ENCODE measurements around the gene ATP10B.

Gene ATP10B

DNA sequence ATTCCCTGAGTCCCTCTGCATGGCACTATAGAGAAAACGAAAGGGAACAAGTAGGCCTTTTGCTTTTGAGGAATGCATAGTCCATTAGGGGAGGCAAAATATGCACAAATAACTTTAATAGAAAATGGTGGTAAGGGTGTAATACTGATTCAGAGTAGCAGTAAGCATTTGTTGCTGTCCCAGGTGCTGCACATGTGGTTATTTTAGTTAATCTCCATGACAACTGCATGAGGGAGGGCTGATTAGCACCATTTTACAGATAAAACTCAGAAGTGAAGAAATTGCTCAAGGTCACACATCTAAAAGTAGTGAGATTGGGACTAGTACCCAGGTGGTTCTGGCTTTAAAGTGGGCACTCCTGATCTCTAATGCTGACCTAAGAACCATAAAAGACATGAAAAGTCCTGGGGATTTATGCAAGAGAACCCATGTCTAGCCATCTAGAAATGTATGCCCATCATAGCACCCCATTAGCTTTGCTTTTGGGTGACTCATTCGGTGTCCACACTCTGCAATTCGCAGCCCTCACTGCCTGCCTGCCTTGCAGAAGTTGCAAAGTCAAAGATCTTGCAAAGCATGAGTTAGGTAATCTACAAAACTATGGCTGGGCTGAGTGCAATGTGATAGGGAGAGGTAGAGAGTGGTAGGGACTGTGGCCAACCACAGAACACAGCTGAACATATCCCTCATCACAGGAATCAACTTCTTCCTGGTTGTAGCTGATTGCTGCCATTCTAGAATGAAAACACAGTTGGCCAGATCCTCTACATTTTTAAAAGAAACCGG, 235.1 kb downstream of the ATP10B start:
- no peak for FAIRE-seq
- no peak for DNase-seq (ENCODE audit: insufficient read length)
- TF ChIP-seq POLR2A (IDR thresholded peaks at IDR 0.05; ENCODE audit: low read depth, low read length): no peak
- no peak for TF ChIP-seq TAF1 (IDR thresholded peaks at IDR 0.05; ENCODE audit: borderline replicate concordance, low read depth, low read length)
- no peak for TF ChIP-seq POLR2AphosphoS5 (IDR thresholded peaks at IDR 0.05; ENCODE audit: low read depth, low read length)

DNA sequence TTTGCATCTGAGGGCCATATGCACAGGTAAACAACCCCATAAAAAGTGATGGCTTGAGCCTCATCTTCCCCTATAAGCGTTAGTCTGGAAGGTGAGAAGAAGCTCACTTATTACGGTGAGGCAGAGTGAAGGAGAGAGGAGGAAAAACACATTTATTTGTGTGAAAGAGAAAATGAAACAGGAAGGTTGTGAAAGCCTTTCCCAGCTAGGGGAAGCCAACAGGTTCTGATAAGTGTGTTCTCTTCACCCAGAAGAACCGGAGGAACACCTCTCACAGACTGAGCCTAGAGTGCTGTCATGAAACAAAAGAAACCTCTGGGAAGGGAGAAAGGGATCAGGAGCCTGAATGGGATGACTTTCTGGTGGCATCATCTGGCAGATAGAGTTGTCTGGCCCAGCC, 237.9 kb downstream of the ATP10B start:
- DNase-seq (ENCODE audit: insufficient read length) (no peak), FAIRE-seq (no peak)
- TF ChIP-seq TAF1 (IDR thresholded peaks at IDR 0.05; ENCODE audit: borderline replicate concordance, low read depth, low read length): no peak
- no peak for TF ChIP-seq POLR2AphosphoS5 (IDR thresholded peaks at IDR 0.05; ENCODE audit: low read depth, low read length)
- no peak for TF ChIP-seq POLR2A (IDR thresholded peaks at IDR 0.05; ENCODE audit: low read depth, low read length)

DNA sequence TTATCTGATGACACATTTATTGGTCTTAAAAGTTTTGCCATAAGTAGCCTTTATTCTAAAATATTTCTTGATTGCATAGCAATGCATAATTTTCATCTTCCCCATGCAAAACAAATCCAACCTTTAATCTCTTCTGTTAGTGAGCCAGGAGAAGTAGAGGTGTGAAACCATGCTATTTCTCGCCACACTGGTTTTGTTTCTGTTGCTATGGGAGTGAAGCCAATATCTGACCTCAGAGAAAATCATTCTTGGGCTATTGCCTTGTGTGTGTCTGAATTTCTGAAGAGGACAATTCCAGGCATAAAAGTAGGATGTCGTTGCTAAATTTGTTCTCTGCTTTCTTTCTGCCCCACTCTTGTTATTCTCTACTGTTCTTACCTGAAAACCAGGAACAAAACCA, 246.7 kb downstream of the ATP10B start:
- TF ChIP-seq TAF1 (IDR thresholded peaks at IDR 0.05; ENCODE audit: borderline replicate concordance, low read depth, low read length) (no peak), POLR2A (IDR thresholded peaks at IDR 0.05; ENCODE audit: low read depth, low read length) (no peak), POLR2AphosphoS5 (IDR thresholded peaks at IDR 0.05; ENCODE audit: low read depth, low read length) (no peak)
- no peak for FAIRE-seq
- no peak for DNase-seq (ENCODE audit: insufficient read length)

DNA sequence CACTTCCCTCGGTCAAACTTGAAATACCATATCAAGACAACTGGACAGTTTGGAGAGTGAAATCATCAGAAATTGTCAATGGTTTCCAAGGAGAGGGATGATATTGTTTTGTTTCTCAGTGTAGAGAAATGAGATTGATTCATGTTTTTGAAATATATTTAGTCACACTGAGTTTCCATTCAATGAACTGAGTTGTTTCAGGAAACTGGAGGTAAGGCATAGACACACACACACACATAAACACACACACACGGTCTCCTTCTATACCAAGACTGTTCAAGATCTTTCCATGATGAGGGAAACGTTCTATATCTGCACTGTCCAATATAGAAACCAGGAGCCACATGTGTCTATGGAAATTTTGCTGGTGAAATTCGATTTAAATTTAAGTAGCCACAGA, 247.5 kb downstream of the ATP10B start:
- no peak for TF ChIP-seq POLR2A (IDR thresholded peaks at IDR 0.05; ENCODE audit: low read depth, low read length)
- no peak for TF ChIP-seq TAF1 (IDR thresholded peaks at IDR 0.05; ENCODE audit: borderline replicate concordance, low read depth, low read length)
- no peak for TF ChIP-seq POLR2AphosphoS5 (IDR thresholded peaks at IDR 0.05; ENCODE audit: low read depth, low read length)
- DNase-seq (ENCODE audit: insufficient read length) (no peak), FAIRE-seq (peak; percentile 5)

DNA sequence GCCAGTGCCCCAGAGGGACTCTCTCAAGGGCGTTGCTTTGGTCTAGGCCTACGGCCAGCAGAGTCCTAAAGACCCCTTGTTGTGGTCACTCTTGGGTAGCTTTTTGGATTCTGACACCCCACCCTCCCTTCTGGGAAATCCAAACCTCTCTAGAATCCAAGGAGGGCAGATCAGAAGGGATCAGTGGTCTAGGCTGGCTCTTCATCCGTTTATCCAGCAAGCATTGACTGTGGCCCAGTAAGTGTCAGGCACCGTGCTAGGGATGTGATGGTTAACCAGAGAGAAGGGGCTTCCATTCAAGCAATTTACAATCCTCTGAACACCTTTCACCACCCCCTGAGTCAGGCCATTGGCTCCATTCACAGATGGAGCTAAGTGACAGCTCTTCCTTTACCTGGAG, 249.3 kb downstream of the ATP10B start:
- TF ChIP-seq POLR2AphosphoS5 (IDR thresholded peaks at IDR 0.05; ENCODE audit: low read depth, low read length) (no peak), TAF1 (IDR thresholded peaks at IDR 0.05; ENCODE audit: borderline replicate concordance, low read depth, low read length) (no peak), POLR2A (IDR thresholded peaks at IDR 0.05; ENCODE audit: low read depth, low read length) (no peak)
- DNase-seq (ENCODE audit: insufficient read length): no peak
- FAIRE-seq: no peak

DNA sequence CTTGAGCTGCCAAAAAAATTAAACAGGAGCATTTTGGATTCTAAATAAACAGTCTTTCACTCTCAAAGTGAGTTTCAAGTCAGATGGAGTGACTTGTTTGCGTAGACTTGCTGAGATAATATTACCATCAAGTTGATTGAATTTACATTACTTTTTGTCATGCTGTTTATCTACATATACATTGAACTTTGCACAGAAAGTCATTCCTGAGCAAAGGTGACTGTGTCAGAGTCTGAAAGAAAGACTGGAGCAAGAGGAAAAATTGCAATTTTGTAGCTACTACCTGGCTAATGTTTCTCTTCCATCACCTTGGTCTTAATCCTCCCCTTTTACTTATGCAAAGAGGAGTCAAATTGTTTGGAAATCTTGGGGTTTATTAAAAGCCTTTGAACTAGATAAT, 251.0 kb downstream of the ATP10B start:
- FAIRE-seq (no peak), DNase-seq (ENCODE audit: insufficient read length) (no peak)
- TF ChIP-seq POLR2A (IDR thresholded peaks at IDR 0.05; ENCODE audit: low read depth, low read length): no peak
- TF ChIP-seq TAF1 (IDR thresholded peaks at IDR 0.05; ENCODE audit: borderline replicate concordance, low read depth, low read length): no peak
- TF ChIP-seq POLR2AphosphoS5 (IDR thresholded peaks at IDR 0.05; ENCODE audit: low read depth, low read length): no peak

DNA sequence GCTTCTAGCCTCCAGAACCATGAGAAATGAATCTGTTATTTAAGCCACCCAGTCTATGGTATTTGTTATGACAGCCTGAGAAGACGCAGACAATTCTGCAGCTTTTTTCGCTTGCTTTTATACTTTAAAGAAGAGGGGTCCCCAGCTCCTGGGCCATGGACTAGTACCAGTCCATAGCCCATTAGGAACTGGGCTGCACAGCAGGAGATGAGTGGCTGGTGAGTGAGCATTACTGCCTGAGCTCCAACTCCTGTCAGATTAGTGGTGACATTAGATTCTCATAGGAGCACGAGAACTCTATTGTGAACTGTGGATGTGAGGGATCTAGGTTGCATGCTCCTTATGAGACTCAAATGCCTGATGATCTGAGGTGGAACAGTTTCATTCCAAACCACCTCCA, 278.7 kb downstream of the ATP10B start:
- FAIRE-seq (no peak), DNase-seq (ENCODE audit: insufficient read length) (no peak)
- TF ChIP-seq POLR2AphosphoS5 (IDR thresholded peaks at IDR 0.05; ENCODE audit: low read depth, low read length) (no peak), TAF1 (IDR thresholded peaks at IDR 0.05; ENCODE audit: borderline replicate concordance, low read depth, low read length) (no peak), POLR2A (IDR thresholded peaks at IDR 0.05; ENCODE audit: low read depth, low read length) (no peak)

DNA sequence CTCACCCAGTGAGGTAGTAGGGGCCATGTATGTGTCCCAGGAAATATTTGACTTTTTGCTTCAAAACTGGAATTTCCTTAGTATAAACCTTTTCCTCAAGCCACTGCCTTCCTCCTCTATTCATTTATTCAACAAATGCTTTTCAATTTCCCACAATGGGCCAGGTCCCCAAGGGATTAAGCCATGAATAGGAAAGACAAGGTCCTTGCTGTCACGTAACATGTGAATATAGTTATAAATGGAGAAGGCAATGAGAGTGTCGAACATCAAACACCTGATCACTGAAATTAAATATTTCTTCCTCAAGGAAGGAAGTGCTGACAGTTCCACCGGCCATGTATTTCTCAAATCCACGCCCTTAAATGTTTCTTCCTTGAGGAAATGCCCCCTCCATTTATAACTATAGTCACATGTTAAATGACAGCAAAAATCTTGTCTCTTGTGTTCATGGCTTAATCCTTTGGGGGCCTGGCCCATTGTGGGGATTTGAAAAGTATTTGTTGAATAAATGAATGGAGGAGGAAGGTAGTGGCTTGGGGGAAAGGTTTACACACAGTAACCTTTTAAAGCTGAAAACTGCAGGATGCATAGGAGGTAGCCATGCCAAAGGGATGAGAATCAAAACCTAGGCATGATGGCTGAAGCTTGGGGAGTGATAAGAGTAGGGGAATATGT, 284.8 kb downstream of the ATP10B start:
- no peak for TF ChIP-seq TAF1 (IDR thresholded peaks at IDR 0.05; ENCODE audit: borderline replicate concordance, low read depth, low read length)
- no peak for TF ChIP-seq POLR2AphosphoS5 (IDR thresholded peaks at IDR 0.05; ENCODE audit: low read depth, low read length)
- TF ChIP-seq POLR2A (IDR thresholded peaks at IDR 0.05; ENCODE audit: low read depth, low read length): no peak
- DNase-seq (ENCODE audit: insufficient read length): no peak

DNA sequence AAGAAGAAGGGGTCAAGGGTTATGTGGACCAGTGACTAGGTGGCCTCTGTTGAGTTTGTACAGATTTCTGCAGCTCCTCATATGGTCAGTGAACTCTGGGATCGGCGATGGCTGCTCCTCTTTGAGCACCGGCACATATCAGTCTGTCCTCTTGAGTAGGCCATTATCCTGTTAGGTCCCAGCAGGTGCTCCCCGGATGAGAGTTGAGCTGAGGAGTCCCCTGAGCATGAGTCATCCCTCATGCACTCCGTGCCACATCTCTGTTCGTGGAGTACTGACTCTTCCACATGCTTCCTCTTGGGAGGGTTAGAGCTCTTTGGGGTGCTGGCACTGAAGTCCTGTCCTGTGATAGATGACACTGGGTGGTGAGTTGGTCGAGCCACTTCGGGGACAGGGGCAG, 286.6 kb downstream of the ATP10B start:
- FAIRE-seq: no peak
- DNase-seq (ENCODE audit: insufficient read length): no peak
- no peak for TF ChIP-seq POLR2A (IDR thresholded peaks at IDR 0.05; ENCODE audit: low read depth, low read length)
- no peak for TF ChIP-seq TAF1 (IDR thresholded peaks at IDR 0.05; ENCODE audit: borderline replicate concordance, low read depth, low read length)
- TF ChIP-seq POLR2AphosphoS5 (IDR thresholded peaks at IDR 0.05; ENCODE audit: low read depth, low read length): no peak

More for the DNA sequence above, 284.8 kb downstream of the ATP10B start:
- FAIRE-seq: no peak

DNA sequence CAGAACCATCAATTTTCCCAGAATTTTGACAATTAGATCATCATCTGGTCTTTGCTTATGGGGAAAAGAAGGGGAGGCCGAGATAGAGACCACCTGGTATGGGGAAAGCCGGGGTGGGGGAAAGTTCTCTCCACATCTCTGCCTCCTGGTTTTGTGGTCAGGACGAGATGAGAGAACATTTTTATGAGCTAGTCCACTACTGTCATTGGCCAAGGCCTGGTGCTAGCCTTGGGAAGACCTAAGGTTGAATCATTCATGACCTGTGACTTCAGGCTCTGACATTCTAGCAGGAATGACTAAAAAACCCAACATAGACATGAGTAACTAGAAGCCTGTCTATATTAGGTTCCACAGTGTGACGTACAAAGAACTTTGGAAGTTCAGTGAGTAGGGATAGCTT, 295.2 kb downstream of the ATP10B start:
- no peak for DNase-seq (ENCODE audit: insufficient read length)
- no peak for TF ChIP-seq POLR2AphosphoS5 (IDR thresholded peaks at IDR 0.05; ENCODE audit: low read depth, low read length)
- no peak for TF ChIP-seq POLR2A (IDR thresholded peaks at IDR 0.05; ENCODE audit: low read depth, low read length)
- no peak for TF ChIP-seq TAF1 (IDR thresholded peaks at IDR 0.05; ENCODE audit: borderline replicate concordance, low read depth, low read length)
- FAIRE-seq: no peak

DNA sequence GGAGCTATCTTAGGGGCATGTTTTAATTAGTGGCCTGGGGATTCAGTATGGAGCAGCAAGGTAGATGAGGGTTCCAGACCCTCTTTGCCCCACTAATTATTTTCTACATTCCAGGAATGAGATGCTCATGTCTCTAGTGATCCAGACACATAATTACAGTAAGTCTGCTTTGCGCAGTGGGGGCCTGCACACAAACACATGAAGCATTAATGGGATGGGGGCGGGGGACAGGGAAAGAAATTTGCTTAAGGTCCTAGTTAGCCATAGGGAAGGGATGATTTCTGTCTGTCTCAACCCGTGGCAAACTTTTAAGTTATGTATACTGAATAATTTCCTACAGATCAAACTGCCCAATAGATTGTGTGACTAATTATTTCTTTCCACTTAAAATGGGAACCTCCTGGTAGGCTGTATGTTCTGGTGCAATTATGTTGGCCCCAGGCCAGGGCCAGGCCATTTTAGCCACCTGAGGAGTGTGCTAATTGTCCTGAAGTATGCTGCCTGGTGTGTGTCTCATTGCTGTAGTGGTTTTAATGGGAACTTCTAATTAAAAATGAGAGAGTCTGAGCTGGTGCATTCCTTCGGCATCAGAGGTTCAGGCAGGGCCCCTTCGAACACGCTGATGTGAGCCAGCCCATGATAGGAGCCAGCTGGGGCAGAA, 295.9 kb downstream of the ATP10B start:
- DNase-seq (ENCODE audit: insufficient read length) (no peak), FAIRE-seq (no peak)
- no peak for TF ChIP-seq POLR2AphosphoS5 (IDR thresholded peaks at IDR 0.05; ENCODE audit: low read depth, low read length)
- no peak for TF ChIP-seq POLR2A (IDR thresholded peaks at IDR 0.05; ENCODE audit: low read depth, low read length)
- TF ChIP-seq TAF1 (IDR thresholded peaks at IDR 0.05; ENCODE audit: borderline replicate concordance, low read depth, low read length): no peak

Data from GM12892 (cell line).